GM13977 (cell line): ENCODE measurements around the gene PAGR1.

Experiments used
- DNase-seq: peaks from one replicate; pipeline ENCODE4 v3.0.0; 2012; ENCODE audit warnings: low spot score
- in situ Hi-C: fragments of 300-500 bp; cut with MboI; formaldehyde crosslinking; loops from one replicate; pipeline ENCODE4 v1.12.0; 2022; ENCODE audit warnings: low sequenced_read_pairs, low pct_unique_long_range_greater_than_20kb, mixed read lengths, inconsistent platforms; ENCODE audit not compliant: unreplicated experiment
- TF ChIP-seq, protein P1 (sequence below): IDR thresholded peaks from 2 replicates; pipeline ENCODE4 v1.5.1; 2012; ENCODE audit warnings: mild to moderate bottlenecking, control low read depth; ENCODE audit not compliant: insufficient read depth; ENCODE audit errors: extremely low read depth, missing control alignments

Gene PAGR1

DNA sequence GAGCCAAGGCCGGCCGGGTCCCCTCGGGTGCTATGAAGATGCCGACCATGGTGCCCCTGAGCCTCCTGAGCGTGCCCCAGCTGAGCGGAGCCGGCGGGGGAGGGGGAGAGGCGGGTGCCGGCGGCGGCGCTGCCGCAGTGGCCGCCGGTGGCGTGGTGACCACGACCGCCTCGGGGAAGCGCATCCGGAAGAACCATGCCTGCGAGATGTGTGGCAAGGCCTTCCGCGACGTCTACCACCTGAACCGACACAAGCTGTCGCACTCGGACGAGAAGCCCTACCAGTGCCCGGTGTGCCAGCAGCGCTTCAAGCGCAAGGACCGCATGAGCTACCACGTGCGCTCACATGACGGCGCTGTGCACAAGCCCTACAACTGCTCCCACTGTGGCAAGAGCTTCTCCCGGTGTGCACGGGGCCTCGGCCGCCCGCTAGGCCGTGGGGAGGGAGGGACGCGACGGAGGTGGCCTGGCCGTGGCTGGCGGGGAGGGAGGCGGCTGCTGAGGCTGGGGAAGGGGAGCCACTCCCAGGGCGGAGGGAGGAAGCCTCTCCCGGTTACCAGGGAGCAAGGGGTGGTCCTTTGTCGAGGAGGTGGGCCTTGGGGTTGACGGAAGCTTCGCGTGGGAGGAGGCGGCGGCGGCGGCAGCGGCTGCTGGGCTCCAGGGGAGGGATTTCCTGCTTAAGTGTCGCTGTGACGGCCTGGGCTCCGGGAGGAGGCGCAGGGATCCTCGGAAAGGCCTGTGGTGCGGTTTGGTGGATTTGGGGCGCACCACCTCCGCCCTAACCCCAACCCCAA, 8.3 kb upstream of the PAGR1 start:
- TF ChIP-seq, protein P1, sequence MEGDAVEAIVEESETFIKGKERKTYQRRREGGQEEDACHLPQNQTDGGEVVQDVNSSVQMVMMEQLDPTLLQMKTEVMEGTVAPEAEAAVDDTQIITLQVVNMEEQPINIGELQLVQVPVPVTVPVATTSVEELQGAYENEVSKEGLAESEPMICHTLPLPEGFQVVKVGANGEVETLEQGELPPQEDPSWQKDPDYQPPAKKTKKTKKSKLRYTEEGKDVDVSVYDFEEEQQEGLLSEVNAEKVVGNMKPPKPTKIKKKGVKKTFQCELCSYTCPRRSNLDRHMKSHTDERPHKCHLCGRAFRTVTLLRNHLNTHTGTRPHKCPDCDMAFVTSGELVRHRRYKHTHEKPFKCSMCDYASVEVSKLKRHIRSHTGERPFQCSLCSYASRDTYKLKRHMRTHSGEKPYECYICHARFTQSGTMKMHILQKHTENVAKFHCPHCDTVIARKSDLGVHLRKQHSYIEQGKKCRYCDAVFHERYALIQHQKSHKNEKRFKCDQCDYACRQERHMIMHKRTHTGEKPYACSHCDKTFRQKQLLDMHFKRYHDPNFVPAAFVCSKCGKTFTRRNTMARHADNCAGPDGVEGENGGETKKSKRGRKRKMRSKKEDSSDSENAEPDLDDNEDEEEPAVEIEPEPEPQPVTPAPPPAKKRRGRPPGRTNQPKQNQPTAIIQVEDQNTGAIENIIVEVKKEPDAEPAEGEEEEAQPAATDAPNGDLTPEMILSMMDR: peak; percentile 56
- peak; percentile 87 for DNase-seq
- in situ Hi-C loops: no loop called here

DNA sequence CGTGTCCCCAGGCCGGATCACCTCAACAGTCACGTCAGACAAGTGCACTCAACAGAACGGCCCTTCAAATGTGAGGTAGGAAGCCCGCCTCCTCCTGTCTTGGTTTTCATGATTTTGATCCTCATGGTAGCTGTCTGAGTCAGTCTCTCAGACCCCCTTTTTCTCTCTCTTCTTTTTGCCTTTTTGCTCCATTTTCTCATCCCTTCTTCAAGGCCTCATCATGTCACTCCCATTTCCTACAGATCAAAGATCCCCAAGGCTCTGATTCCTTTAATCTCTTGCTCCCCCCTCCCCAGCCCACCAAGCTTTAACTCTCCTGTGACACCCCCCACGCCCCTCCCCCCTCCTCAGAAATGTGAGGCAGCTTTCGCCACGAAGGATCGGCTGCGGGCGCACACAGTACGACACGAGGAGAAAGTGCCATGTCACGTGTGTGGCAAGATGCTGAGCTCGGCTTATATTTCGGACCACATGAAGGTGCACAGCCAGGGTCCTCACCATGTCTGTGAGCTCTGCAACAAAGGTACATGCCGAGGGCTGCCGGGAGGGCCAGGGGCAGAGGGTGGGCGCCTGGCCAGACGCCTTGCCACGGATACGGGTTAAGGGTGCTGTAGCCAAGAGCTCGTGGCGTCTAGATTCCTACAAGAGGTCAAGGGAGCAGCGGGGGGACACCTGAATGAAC, 7.6 kb upstream of the PAGR1 start:
- no peak for DNase-seq
- TF ChIP-seq, protein P1: no peak
- in situ Hi-C loops: no loop called here

- TF ChIP-seq, protein P1: no peak
- DNase-seq: no peak
- in situ Hi-C loops: no loop called here
These were observed 6.8 kb upstream of the PAGR1 start for GRCh38 chr16:29809031-29809747.

- in situ Hi-C loops: no loop called here
- TF ChIP-seq, protein P1: no peak
- no peak for DNase-seq
These were observed 5.9 kb upstream of the PAGR1 start for GRCh38 chr16:29809850-29810698.

- in situ Hi-C loops: no loop called here
- no peak for DNase-seq
- TF ChIP-seq, protein P1: no peak
These were observed 5.2 kb upstream of the PAGR1 start for GRCh38 chr16:29810699-29811169.
